ENCODE results near the gene ZNF549.

Gene ZNF549

DNA sequence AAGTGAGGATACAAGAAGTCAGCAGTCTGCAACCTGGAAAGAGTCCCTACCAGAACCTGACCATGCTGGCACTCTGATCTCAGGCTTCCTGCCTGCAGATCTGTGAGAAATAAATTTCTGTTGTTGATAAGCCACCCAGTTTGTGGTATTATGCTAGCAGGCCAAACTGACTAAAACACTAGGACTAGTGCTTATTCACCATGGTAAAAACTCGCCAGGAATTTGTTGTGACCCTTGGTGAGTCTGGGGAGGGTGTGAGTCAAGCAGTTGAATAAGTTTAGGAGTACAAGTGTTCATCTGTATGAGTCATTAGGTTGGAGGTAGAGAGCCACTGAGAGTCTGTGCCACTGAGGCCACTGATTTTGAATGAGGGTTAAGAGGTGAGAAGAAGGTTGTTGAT lies 60.4 kb downstream of the ZNF549 start:
- no peaks in the 10 kb centered on the region; the same call in 1 of the 2 replicates for H3K4me1 ChIP-seq (ENCODE audit: insufficient read depth, low read length)
- no peak overlapping the region for H3K9ac ChIP-seq (ENCODE audit: low read depth, low read length)
- peaks cover 44% of the 10 kb centered on the region for H3K9me3 ChIP-seq (ENCODE audit: control insufficient read depth, insufficient read depth, low read length)
- peaks cover 41% of the 10 kb centered on the region for H3K36me3 ChIP-seq (ENCODE audit: insufficient read depth, low read length)

GRCh38 chr19:57599377-57599760 lies 72.2 kb downstream of the ZNF549 start:
- Histone ChIP-seq H3K9ac (ENCODE audit: low read depth, low read length) (peak overlapping the region; percentile 66; the same call in 1 of the 2 replicates), H3K4me1 (ENCODE audit: insufficient read depth, low read length) (no peaks in the 10 kb centered on the region), H3K36me3 (ENCODE audit: insufficient read depth, low read length) (no peaks in the 10 kb centered on the region), H3K9me3 (ENCODE audit: control insufficient read depth, insufficient read depth, low read length) (no peaks in the 10 kb centered on the region)

DNA sequence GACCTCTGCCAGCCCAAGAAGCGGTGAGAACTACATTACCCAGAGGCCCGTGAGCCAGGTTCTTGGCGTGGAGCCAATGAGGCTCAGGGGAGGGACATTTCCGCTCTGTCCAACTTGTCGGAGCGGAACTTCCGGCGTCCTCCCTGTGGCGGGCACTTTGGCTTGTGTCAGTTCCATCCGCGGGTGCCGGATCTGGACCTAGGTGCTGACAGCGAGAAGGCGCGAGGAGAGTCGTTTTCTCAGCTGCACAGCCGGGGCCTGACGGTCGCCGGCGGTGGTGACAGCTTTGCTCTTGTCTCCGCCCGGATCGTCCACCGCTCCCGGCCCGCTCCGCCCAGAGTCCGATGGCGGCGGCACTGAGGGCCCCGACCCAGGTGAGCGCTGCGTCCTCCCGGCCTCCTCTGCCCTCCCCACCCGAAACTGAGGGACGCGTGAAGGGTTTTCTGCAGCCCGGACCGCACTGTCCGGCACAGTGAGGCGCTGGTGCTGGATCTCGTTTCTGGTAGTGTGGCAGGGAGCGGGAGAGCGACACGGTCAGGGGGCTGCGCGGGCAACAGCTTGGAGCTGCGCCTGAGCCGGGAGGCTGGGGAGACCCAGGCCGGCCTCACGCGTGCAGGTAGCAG lies 72.7 kb downstream of the ZNF549 start, which contains the start of gene ZNF530:
ZNF530 (plus strand) TSS at position 125 of the 623 bp plus-strand sequence. CDS start 4,461 bp downstream, outside the sequence.
- Histone ChIP-seq H3K9ac (ENCODE audit: low read depth, low read length) (peak within 1 kb of the TSS; percentile 66; the same call in 1 of the 2 replicates), H3K36me3 (ENCODE audit: insufficient read depth, low read length) (0 out of 2 replicates have a peak, but pooled peaks cover 1% of the 10 kb centered on the region), H3K4me1 (ENCODE audit: insufficient read depth, low read length) (no peaks in the 10 kb centered on the region), H3K9me3 (ENCODE audit: control insufficient read depth, insufficient read depth, low read length) (no peaks in the 10 kb centered on the region)

GRCh38 chr19:57606931-57607330 lies 79.8 kb downstream of the ZNF549 start:
- Histone ChIP-seq H3K36me3 (ENCODE audit: insufficient read depth, low read length) (peaks cover 8% of the 10 kb centered on the region; the same call in 1 of the 2 replicates), H3K9me3 (ENCODE audit: control insufficient read depth, insufficient read depth, low read length) (peaks cover 5% of the 10 kb centered on the region; the same call in 1 of the 2 replicates), H3K4me1 (ENCODE audit: insufficient read depth, low read length) (no peaks in the 10 kb centered on the region), H3K9ac (ENCODE audit: low read depth, low read length) (no peak overlapping the region)
